Measurements from ENCODE around the gene EIF2S3.

Gene EIF2S3

DNA sequence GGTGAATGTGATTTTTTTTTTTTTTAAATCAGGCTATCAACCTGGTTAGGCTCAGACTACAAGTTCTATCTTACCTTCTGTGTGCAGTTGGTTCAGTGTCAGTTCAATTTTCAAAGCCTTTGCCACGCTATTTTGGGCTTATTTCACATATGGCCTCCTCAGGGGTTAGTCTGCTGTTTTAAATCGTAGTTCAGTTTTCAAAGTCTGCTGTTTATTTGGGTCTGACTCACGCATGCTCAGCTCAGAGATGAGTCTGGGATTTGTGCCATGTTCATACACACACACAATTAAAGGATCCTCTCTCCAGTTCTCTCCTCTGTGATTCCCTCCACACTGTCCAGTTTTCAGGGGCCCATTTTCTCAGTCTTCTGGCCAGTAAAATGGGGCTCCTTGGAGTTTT lies 62.5 kb downstream of the EIF2S3 start:
- DNase-seq (ENCODE audit: low spot score): no peak
- in situ Hi-C loops (cut with MboI; ENCODE audit: low sequenced_read_pairs, unreplicated experiment): no loop called here

DNA sequence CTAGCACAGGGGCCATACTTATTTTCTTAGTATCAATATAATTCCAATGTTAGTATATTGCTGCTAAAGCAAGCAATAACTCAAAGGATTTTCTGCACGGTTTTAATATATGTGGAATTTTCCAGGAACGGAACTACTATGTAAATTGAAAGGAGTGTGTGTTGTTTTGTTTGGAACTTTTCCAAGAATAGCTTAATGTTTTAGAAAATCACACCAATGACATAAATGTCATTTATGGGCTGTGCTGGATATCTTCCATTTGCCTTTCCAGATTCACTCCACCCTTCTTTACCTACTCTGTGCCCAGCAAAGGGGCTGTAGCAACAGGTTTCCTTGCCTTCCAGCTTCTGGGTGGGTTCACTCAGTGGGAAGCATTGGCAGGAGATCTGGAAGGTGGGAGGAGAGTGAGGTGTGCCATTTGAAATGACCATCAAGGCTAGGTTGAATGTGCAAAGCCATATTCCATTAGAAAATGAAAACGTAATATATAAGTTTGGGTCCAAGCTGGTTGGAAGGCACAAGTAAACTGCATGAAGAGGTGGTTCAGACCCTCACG lies 69.6 kb downstream of the EIF2S3 start:
- in situ Hi-C loops (cut with MboI; ENCODE audit: low sequenced_read_pairs, unreplicated experiment): no loop called here
- no peak for TF ChIP-seq CTCF (IDR thresholded peaks at IDR 0.05; ENCODE audit: borderline replicate concordance, control extremely low read depth, extremely low read depth, insufficient read depth, missing control alignments)

More for the DNA sequence above, 62.5 kb downstream of the EIF2S3 start:
- TF ChIP-seq CTCF (IDR thresholded peaks at IDR 0.05; ENCODE audit: borderline replicate concordance, control extremely low read depth, extremely low read depth, insufficient read depth, missing control alignments): no peak

GRCh38 chrX:24125028-24125612 lies 70.4 kb downstream of the EIF2S3 start:
- TF ChIP-seq CTCF (IDR thresholded peaks at IDR 0.05; ENCODE audit: borderline replicate concordance, control extremely low read depth, extremely low read depth, insufficient read depth, missing control alignments): no peak
- no peak for DNase-seq (ENCODE audit: low spot score)
- in situ Hi-C loops (cut with MboI; ENCODE audit: low sequenced_read_pairs, unreplicated experiment): no loop called here

More for the DNA sequence above, 69.6 kb downstream of the EIF2S3 start:
- no peak for DNase-seq (ENCODE audit: low spot score)
